ENCODE results near the gene LMNTD2. TPM values are rescaled to one million over a fixed set of nuclear protein-coding genes. Genes with fewer than 3 reads are reported as not detected.

LMNTD2 gene
- total and polyA plus RNA-seq, 2 of the 13 experiments (the other 11 are each of a cell fraction or from before 2014, with no cell fraction given): 1.1 to 3.1 TPM

DNA sequence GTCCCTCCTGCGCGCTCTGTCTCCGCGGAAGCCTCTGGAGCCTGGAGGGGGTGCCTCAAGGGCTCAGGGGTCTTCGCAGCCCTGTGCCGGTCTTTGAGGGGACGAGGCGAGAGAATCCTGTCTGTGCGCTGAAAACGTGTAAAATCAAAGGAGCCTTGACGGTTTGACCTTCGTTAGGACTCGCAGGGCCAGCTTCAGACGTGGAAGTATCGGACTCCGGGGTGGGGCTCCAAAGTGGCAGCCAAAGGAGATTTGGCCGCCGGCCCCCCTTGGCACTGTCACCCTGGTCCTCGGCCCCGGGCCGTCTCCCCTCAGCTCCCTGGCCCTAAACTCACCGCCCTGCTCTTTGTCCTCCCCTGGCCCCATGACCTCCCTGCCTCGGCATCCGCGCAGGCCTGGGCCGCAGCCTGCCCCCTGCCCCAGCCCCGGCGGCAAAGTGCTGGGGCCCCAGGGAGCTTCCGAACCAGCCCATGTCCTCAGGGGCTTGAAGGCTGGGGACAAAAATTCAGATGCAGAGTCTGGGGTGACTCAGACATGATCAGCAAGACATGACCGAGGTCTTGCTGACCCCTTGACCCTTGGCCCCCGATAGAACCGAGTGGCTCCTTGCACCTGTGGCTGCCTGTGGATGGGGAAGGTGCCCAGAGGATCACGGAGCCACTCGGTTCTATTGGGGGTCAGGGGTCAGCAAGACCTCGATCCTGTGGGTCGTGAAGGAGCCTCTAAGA is 8.8 kb upstream of the LMNTD2 start (continued):
- TF ChIP-seq ZBTB40 (IDR thresholded peaks at IDR 0.05): no peak
- peak; percentile 42; the same call in 1 of the 2 replicates for TF ChIP-seq ZBTB40 (CRISPR knock-in tag; IDR thresholded peaks at IDR 0.05)
- TF ChIP-seq LCORL (IDR thresholded peaks at IDR 0.05): no peak
- TF ChIP-seq LCORL (CRISPR knock-in tag; IDR thresholded peaks at IDR 0.05): peak; percentile 86
- TF ChIP-seq, protein P1, sequence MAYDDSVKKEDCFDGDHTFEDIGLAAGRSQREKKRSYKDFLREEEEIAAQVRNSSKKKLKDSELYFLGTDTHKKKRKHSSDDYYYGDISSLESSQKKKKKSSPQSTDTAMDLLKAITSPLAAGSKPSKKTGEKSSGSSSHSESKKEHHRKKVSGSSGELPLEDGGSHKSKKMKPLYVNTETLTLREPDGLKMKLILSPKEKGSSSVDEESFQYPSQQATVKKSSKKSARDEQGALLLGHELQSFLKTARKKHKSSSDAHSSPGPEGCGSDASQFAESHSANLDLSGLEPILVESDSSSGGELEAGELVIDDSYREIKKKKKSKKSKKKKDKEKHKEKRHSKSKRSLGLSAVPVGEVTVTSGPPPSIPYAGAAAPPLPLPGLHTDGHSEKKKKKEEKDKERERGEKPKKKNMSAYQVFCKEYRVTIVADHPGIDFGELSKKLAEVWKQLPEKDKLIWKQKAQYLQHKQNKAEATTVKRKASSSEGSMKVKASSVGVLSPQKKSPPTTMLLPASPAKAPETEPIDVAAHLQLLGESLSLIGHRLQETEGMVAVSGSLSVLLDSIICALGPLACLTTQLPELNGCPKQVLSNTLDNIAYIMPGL (CRISPR knock-in tag; IDR thresholded peaks at IDR 0.05; ENCODE audit: borderline replicate concordance in 1 of 2, low read depth in 1 of 2): peak in 1 of 2 experiments; percentile 39; a peak in 2 of 4 replicates
- no peak for TF ChIP-seq EZH2 (conservative IDR thresholded peaks at IDR 0.05; ENCODE audit: low read depth, low read length)
- TF ChIP-seq TARDBP (CRISPR knock-in tag; IDR thresholded peaks at IDR 0.05): peak; percentile 33; the same call in 1 of the 2 replicates
- TF ChIP-seq HNF4A (CRISPR knock-in tag; IDR thresholded peaks at IDR 0.05): peak; percentile 63
- TF ChIP-seq HNRNPK (IDR thresholded peaks at IDR 0.05; ENCODE audit: low read depth, low read length, poor library complexity, severe bottlenecking): no peak
- TF ChIP-seq ZNF687 (CRISPR knock-in tag; IDR thresholded peaks at IDR 0.05): peak; percentile 88
- peak; percentile 55 for TF ChIP-seq NR2C2 (CRISPR knock-in tag; IDR thresholded peaks at IDR 0.05; ENCODE audit: borderline replicate concordance)
- peak; percentile 68; the same call in 1 of the 2 replicates for TF ChIP-seq ZC3H13 (CRISPR knock-in tag; IDR thresholded peaks at IDR 0.05)

All from HepG2 (cell line).